Caki2 (cell line): ENCODE measurements around the gene MTMR10. TPM values are rescaled to one million over a fixed set of nuclear protein-coding genes. Genes with fewer than 3 reads are reported as not detected.

Source experiments
- DNase-seq: peaks from one replicate; pipeline ENCODE4 v3.0.0-alpha.2; 2015; ENCODE audit warnings: low read depth
- in situ Hi-C: cut with HindIII; loops from 2 replicates; pipeline ENCODE4 v1.10.0; 2016; ENCODE audit warnings: low sequenced_read_pairs, low pct_unique_long_range_greater_than_20kb, mixed read lengths
- total RNA-seq: library from RNA; depleted of rRNA; stranded (reverse); fragments of >200 nt; shearing (Covaris generic); gene quantifications from 2 replicates; pipeline ENCODE4 v1.2.3, GENCODE V29; 2014; ENCODE audit warnings: low replicate concordance; rRNA removed

MTMR10 gene
- total RNA-seq, 1 experiment from 2014 or later: 19.7 TPM

GRCh38 chr15:30896211-30896606 lies 95.2 kb downstream of the MTMR10 start:
- no peak for DNase-seq
- in situ Hi-C loops: no loop called here

DNA sequence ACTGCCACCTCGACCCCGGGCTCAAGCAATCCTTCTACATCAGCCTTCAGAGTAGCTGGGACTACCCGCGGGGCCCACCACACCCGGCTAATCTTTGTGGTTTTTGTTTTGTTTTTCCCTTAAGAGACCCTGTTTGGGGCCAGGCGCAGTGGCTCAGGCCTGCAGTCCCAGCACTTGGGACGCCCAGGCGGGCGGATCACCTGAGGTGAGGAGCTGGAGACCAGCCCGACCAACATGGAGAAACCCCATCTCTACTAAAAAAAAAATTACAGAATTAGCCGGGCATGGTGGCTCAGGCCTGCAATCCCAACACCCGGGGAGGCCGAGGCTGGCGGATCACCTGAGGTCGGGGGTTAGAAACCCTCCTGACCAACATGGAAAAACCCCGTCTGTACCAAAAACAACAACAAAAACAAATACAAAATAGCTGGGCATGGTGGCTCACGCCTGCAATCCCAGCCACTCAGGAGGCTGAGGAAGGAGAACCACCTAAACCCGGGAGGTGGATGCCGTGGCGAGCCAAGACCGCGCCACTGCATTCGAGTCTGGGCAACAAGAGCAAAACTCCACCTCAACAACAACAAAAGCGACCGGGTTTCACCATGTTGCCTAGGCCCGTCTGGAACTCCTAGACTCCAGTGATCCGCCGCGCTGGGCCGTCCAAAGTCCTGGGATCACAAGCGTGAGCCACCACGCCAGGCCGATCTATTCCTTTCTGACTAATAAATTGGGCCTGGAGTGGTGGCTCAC lies 95.8 kb downstream of the MTMR10 start:
- DNase-seq: no peak
- in situ Hi-C loops: no loop called here

GRCh38 chr15:30889196-30889595 lies 102.2 kb downstream of the MTMR10 start:
- DNase-seq: no peak
- in situ Hi-C loops: no loop called here

Other genes with a start within 250 kb of the MTMR10 start
- 13.5 and 16.6 TPM in 2 replicates for gene FAN1, start 87.7 kb downstream of the MTMR10 start, total RNA-seq
- 0.07 TPM in 1 of 2 replicates, not detected in the other for gene TRPM1, start 110.1 kb upstream of the MTMR10 start, total RNA-seq